ENCODE results near the gene PDE3B.
"Not testable (repeated sequence)": the region's sequence is repeated elsewhere in the genome, so short reads cannot be mapped to it uniquely, and the experiment has no call there.

GRCh38 chr11:14883683-14884082, 240.1 kb downstream of the PDE3B start:
- TF ChIP-seq CTCF (conservative IDR thresholded peaks at IDR 0.05); ZFX (IDR thresholded peaks at IDR 0.05): not testable (repeated sequence)
